ENCODE data around the gene CUBN. TPM values are rescaled to one million over a fixed set of nuclear protein-coding genes. Genes with fewer than 3 reads are reported as not detected.

CUBN gene
- total and polyA plus RNA-seq, 8 donors: 0.28 to 1.3 (median 0.66) TPM

- no peaks in the 10 kb centered on the region for H3K27me3 ChIP-seq
- no peak for FAIRE-seq
Observed at GRCh38 chr10:17066000-17066399, 63.6 kb downstream of the CUBN start.

GRCh38 chr10:17065273-17065672, 64.3 kb downstream of the CUBN start:
- H3K36me3 ChIP-seq: no peaks in the 10 kb centered on the region
- intact Hi-C loops (cut with DNase I): no loop called here
- H3K4me1 ChIP-seq: peaks cover 0 to 4% (median 0%) of the 10 kb centered on the region in 3 donors
- H3K27ac ChIP-seq: no peak overlapping the region
- no peaks in the 10 kb centered on the region for H3K27me3 ChIP-seq
- no peaks in the 10 kb centered on the region for H3K9me3 ChIP-seq
- TF ChIP-seq CTCF (IDR thresholded peaks at IDR 0.05): no peak
- ATAC-seq: no peak
- no peak for FAIRE-seq
- 84 to 94% methylated on average over 6 of the region's 6 CpGs for WGBS, 2 donors
- H3K4me3 ChIP-seq: no peak overlapping the region
- no peak for DNase-seq

More at GRCh38 chr10:17066000-17066399, 63.6 kb downstream of the CUBN start:
- H3K4me3 ChIP-seq: no peak overlapping the region
- TF ChIP-seq CTCF (IDR thresholded peaks at IDR 0.05): no peak
- DNase-seq (no peak), ATAC-seq (no peak)
- H3K36me3 ChIP-seq: no peaks in the 10 kb centered on the region
- H3K9me3 ChIP-seq: no peaks in the 10 kb centered on the region
- 73 to 83% methylated on average over 1 of the region's 1 CpG for WGBS, 2 donors
- intact Hi-C loops (cut with DNase I): no loop called here
- no peak overlapping the region for H3K27ac ChIP-seq
- H3K4me1 ChIP-seq: peaks cover 0 to 4% (median 0%) of the 10 kb centered on the region in 3 donors

GRCh38 chr10:17064435-17064834, 65.2 kb downstream of the CUBN start:
- no peaks in the 10 kb centered on the region for H3K27me3 ChIP-seq
- TF ChIP-seq CTCF (IDR thresholded peaks at IDR 0.05): no peak
- H3K4me1 ChIP-seq: peaks cover 0 to 4% (median 0%) of the 10 kb centered on the region in 3 donors
- 85 to 89% methylated on average over 2 of the region's 2 CpGs for WGBS, 2 donors
- FAIRE-seq: no peak
- intact Hi-C loops (cut with DNase I): no loop called here
- no peaks in the 10 kb centered on the region for H3K36me3 ChIP-seq
- no peak for DNase-seq
- no peak overlapping the region for H3K4me3 ChIP-seq
- no peaks in the 10 kb centered on the region for H3K9me3 ChIP-seq
- H3K27ac ChIP-seq: peak overlapping the region in 2 of 4 donors; percentile 74 to 77
- no peak for ATAC-seq

GRCh38 chr10:17062955-17063484, 66.6 kb downstream of the CUBN start:
- Histone ChIP-seq H3K36me3 (no peaks in the 10 kb centered on the region), H3K9me3 (no peaks in the 10 kb centered on the region), H3K4me3 (no peak overlapping the region), H3K4me1 (peaks cover 0 to 4% (median 0%) of the 10 kb centered on the region in 3 donors), H3K27me3 (no peaks in the 10 kb centered on the region), H3K27ac (peak overlapping the region in 3 of 4 donors; percentile 10 to 77 (median 74))
- FAIRE-seq: no peak
- 49 to 56% methylated on average over 6 of the region's 6 CpGs for WGBS, 2 donors
- peak; percentile 72 to 93 (median 92) for ATAC-seq
- DNase-seq: peak; percentile 15 to 55 (median 44)
- no peak for TF ChIP-seq CTCF (IDR thresholded peaks at IDR 0.05)
- intact Hi-C loops (cut with DNase I): no loop called here

- Histone ChIP-seq H3K4me1 (peaks cover 0 to 4% (median 0%) of the 10 kb centered on the region in 3 donors), H3K27ac (peak overlapping the region in 2 of 4 donors; percentile 74 to 77), H3K27me3 (no peaks in the 10 kb centered on the region), H3K4me3 (no peak overlapping the region), H3K36me3 (no peaks in the 10 kb centered on the region), H3K9me3 (no peaks in the 10 kb centered on the region)
- intact Hi-C loops (cut with DNase I): no loop called here
- no peak for FAIRE-seq
- TF ChIP-seq CTCF (IDR thresholded peaks at IDR 0.05): no peak
- ATAC-seq: peak in 3 of 4 donors; percentile 48 to 63 (median 55)
- WGBS, 2 donors: 26 to 37% methylated on average over 2 of the region's 2 CpGs
- no peak for DNase-seq
Observed at GRCh38 chr10:17062493-17062892, 67.1 kb downstream of the CUBN start.

All from pancreas (tissue), 10 donors.